Stimulated activated CD4-positive, alpha-beta T cell treated with anti-CD3 and anti-CD28 coated beads, Interleukin-12 subunit alpha, Interleukin-12 subunit beta, amount 100 ng/mL, for 24 hours (primary cell): Measurements from ENCODE around the gene WSB1.
A peak's percentile ranks its signal among the peaks of the same experiment; 100 is the strongest.
"Not testable (repeated sequence)": the region's sequence is repeated elsewhere in the genome, so short reads cannot be mapped to it uniquely, and the experiment has no call there.

Experiments used
- DNase-seq, 2 experiments: peaks; one replicate each; pipeline ENCODE4 v3.0.0-alpha.2; 2020; ENCODE audit warnings: low read depth in 2 of 2

Gene WSB1

DNA sequence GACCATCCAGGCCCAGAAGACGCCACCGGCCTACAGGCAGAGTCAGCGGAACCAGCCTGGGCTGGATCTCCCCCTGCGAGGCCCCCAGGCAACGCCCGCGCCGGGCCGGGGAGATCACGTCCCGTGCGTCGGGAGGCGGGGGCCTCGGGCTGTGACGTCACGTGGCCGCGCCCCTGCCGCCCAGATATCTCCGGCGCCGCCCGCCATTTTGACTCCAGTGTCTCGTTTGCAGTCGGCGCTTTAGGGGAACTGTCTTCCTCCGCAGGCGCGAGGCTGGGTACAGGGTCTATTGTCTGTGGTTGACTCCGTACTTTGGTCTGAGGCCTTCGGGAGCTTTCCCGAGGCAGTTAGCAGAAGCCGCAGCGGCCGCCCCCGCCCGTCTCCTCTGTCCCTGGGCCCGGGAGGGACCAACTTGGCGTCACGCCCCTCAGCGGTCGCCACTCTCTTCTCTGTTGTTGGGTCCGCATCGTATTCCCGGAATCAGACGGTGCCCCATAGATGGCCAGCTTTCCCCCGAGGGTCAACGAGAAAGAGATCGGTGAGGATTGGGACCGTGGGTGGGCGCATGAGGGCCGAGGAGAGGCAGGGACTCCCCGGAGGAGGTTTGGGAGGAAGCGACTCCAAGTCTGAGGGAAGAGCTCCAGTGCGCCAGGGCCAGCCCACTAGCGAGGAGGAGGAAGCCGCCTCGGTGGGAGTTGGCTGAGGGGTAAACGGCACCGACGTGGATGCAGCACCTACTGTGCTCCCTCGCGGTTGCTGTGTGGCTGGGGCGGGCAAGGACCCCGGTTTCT is at the start of gene WSB1:
Gene WSB1 (plus strand): TSS at position 217 of the 791 bp plus-strand sequence. CDS start 282 bp downstream, at position 499.
- peak; percentile 86 to 89 for DNase-seq

- DNase-seq: no peak
These were observed 49.3 kb upstream of the WSB1 start for GRCh38 chr17:27244491-27245223.

- DNase-seq: peak; percentile 12 to 17
These were observed 48.7 kb upstream of the WSB1 start for GRCh38 chr17:27245230-27245696.

- DNase-seq: no peak
These were observed 47.4 kb upstream of the WSB1 start for GRCh38 chr17:27246537-27246936.

- no peak for DNase-seq
These were observed 46.6 kb upstream of the WSB1 start for GRCh38 chr17:27247071-27247957.

DNA sequence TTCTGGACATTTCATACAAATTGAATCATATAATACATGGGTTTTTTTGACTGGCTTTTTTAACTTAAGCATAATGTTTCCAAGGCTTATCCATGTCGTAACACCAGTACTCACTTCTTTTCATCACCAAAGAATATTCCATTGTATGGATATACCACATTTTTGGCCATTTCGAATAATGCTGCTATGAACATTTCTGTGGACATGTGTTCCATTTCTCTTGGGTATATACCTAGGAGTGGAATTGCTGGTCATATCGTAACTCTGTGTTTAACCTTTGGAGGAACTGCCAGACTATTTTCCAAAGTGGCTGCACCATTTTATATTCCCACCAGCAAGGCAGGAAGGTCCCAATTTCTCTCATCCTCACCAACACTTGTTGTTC is 46.0 kb upstream of the WSB1 start:
- no peak for DNase-seq

GRCh38 chr17:27250791-27251190 is 43.1 kb upstream of the WSB1 start:
- DNase-seq: not testable (repeated sequence)

- not testable (repeated sequence) for DNase-seq
These were observed 39.1 kb upstream of the WSB1 start for GRCh38 chr17:27254802-27255201.

DNA sequence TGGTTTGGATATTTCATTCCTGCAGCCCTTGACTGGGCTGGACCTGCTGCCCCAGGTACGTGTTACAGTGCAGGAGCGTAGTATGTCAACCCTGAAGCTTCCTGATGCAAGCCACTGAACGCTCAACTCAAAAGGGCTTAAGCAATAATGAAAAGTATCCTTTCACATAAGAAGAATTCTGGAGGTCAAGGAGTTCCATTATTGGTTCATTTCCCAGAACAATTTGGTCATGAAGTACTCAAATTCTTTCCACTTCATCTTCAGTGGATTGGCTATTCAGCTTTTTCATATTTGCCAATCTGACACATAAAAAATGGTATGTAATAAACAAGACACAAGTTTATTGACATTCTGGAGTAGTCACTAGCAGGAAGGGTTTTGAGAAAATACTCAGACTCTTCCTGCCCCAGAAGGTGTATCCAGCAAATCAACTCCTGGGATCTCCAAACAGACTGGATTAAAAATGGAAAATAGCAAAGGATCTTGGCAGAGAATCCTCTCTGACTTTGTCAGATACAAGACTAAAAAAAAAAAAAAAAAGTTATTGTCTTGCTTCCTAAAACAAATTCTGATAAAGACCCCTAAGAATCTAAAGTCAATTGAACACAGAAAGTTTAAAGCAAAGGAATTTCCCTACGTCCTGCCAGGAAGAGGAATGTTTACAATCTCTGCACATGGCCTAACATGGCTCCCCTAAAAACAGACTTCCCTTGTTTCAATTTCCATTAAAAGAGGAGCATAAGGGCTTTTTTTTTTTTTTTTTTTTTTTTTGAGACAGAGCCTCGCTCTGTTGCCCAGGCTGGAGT is 37.5 kb upstream of the WSB1 start:
- no peak for DNase-seq

- DNase-seq: no peak
These were observed 36.9 kb upstream of the WSB1 start for GRCh38 chr17:27257031-27257357.

GRCh38 chr17:27259356-27259755 is 34.6 kb upstream of the WSB1 start:
- no peak for DNase-seq

- no peak for DNase-seq
These were observed 30.5 kb upstream of the WSB1 start for GRCh38 chr17:27263386-27263785.

DNA sequence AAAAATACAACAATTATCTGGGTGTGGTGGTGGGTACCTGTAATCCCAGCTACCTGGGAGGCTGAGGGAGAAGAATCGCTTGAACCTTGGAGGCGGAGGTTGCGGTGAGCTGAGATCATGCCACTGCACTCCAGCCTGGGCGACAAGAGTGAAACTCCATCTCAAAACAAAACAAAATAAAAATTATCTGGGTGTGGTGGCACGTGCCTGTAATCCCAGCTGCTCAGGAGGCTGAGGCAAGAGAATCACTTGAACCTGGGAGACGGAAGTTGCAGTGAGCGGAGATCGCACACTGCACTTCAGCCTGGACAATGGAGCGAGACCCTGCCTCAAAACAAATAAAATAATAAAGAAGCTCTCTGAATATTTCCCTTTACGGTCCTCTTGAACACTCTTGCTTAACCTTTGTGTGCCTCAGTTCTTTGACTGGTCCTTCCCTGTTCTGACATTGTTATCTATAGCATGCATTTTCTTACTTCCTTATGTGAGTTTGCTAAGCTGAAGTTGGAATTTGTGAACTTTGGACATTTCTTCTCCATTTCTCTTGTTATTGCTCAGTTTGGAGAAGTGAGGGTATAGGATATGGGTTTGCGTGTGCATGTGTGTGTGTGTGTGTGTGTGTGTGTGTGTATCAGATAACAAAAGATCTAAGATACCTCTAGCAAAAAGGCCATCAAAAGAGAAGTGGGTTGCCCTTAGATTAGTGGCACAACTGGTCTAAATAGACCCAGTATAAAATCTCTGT is 29.7 kb upstream of the WSB1 start:
- DNase-seq: no peak

DNA sequence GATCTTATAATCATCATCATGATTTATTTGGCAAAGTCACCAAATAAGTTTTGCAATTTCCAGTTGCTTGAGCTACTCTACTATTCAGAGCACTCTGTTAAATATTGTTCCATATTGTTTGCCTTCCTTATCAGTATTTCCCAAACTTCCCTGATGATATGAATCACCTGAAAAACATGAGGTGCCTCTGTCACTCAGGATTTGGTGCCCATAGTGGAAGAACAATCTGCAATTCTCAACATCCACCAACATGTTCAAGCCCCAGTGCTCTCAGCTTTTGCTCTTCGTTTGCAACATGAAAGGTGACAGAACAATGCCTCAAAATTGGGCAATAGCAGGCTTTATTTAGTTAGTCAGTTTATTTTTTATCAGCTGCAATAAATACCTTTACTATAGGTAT is 28.6 kb upstream of the WSB1 start:
- DNase-seq: no peak

- no peak for DNase-seq
These were observed 27.7 kb upstream of the WSB1 start for GRCh38 chr17:27266228-27266627.

DNA sequence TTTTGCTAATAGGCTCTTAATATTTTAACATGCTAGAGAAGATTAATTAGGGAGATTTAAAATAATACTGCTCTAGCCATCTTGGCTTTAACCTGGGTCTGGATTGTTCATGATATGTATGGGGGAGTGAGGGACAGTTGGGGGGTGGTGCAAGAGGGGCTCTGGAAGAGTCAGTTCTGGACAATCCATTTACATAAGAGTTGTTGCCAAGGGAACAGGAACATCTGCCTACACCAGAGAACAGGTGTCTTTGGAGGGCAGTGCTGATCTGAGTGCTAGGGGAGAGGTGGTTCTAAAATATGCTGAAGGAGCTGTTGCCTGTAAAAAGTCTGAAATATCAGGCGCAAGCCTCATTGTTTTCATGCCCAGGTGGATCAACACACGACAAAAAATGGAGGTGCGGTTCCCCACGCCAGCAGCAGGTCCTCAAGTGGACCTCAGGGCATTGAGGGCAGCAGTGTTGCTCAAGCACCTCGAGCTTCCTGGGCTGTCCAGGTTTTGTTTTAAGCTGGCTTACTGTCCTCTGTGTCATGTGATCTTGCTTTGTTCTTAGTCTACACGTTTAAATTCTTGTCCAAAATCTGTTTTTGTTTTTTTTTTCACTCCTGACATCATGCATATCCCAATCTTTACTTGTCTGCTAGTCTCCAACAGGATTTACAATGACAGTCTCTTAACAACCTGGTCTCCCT is 25.4 kb upstream of the WSB1 start:
- DNase-seq: no peak

DNA sequence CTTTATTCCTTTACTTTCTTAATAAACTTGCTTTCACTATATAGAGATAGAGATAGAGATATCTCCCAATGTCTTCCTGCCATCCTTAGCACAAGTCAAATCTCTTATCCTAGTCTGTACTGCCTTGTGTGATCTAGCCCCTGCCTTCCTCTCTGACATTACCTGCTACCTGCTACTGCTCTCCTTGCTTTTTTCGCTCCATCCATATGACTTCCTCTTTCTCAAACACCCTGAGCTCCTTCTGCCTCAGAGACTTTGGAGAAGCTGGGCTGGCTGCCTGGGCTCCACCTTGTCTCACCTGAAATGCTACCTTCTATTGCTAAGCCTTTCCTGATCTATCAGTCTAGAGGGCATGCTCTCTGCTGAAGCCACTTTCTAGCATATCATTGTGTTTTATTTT is 24.7 kb upstream of the WSB1 start:
- no peak for DNase-seq

DNA sequence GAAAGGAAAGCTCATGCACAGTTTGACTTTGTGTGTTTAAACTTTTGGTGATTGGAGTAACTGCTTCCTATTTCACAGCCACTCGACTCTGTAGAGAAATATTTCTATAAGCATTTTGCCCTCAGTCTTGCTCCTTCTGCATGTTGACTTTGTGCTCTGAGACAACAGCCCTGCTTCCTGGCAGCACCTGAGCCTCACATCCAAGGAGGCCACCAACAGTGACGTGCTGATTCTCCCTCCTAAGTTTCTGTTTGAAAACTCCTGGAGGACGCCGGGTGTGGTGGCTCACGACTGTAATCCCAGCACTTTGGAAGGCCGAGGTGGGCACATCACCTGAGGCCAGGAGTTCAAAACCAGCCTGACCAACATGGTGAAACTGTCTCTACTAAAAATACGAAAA is 23.9 kb upstream of the WSB1 start:
- DNase-seq: no peak

DNA sequence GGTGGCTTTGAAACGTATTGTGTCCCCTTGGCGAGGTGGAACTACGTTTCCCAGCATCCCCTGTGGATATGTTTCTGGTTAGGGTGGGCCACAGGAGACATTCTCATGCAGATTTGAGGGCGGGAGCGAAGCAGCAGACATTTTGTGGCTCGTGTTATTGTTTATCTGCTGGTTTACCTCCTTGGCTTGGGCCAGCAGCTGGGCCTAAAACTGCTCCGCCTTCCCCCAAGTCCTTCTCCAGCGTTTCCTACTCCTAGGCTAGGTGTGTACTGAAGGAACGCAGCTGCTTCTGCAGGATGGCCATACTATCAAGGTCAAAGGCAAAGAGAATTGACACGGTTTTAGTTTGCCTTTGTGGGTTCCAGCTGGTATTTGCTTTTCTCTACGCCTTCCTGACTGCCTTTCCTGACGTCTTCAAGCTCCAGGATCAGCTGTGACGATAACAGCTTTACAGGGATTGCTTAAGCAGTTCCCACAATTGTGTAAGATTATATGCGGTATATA is 17.2 kb upstream of the WSB1 start:
- DNase-seq: no peak

GRCh38 chr17:27279132-27279531 is 14.8 kb upstream of the WSB1 start:
- not testable (repeated sequence) for DNase-seq
